ENCODE measurements around the gene PRKG2. TPM values are rescaled to one million over a fixed set of nuclear protein-coding genes. Genes with fewer than 3 reads are reported as not detected.
"Not testable (repeated sequence)": the region's sequence is repeated elsewhere in the genome, so short reads cannot be mapped to it uniquely, and the experiment has no call there.

PRKG2 gene
- total RNA-seq, 4 donors from 2014 or later: 7.3 to 11.2 (median 8.8) TPM

DNA sequence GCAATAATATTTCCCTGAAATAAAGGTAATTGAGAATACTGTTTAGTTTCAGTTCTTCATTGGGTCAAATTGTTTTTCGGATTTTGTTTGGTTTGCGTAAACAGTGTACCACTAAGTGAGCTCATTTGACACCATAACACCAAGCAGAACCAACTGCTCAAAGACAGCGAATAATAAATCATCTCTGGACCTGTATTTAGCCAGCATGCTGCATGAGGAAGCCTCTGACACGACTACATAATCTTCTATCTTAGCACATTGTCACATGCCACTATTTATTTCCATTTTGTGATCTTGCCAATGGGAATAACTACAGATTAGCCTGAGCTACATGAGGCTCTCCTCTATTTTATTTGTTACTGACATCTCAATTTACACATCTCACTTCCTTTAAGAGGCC is 12.1 kb upstream of the PRKG2 start:
- no peaks in the 10 kb centered on the region for H3K27me3 ChIP-seq
- TF ChIP-seq POLR2AphosphoS5 (IDR thresholded peaks at IDR 0.05) (no peak), EP300 (IDR thresholded peaks at IDR 0.05) (no peak), POLR2A (IDR thresholded peaks at IDR 0.05; ENCODE audit: low read depth) (no peak)
- TF ChIP-seq, protein P1, sequence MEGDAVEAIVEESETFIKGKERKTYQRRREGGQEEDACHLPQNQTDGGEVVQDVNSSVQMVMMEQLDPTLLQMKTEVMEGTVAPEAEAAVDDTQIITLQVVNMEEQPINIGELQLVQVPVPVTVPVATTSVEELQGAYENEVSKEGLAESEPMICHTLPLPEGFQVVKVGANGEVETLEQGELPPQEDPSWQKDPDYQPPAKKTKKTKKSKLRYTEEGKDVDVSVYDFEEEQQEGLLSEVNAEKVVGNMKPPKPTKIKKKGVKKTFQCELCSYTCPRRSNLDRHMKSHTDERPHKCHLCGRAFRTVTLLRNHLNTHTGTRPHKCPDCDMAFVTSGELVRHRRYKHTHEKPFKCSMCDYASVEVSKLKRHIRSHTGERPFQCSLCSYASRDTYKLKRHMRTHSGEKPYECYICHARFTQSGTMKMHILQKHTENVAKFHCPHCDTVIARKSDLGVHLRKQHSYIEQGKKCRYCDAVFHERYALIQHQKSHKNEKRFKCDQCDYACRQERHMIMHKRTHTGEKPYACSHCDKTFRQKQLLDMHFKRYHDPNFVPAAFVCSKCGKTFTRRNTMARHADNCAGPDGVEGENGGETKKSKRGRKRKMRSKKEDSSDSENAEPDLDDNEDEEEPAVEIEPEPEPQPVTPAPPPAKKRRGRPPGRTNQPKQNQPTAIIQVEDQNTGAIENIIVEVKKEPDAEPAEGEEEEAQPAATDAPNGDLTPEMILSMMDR (IDR thresholded peaks at IDR 0.05): no peak
- 68% methylated on average over 4 of the region's 4 CpGs for WGBS
- no peak for DNase-seq (ENCODE audit: extremely low spot score)
- H3K9me3 ChIP-seq: no peaks in the 10 kb centered on the region
- intact Hi-C loops (cut with DNase I): no loop called here
- no peak overlapping the region for H3K4me3 ChIP-seq
- H3K27ac ChIP-seq (replicated peaks in 1 of 4): no peak overlapping the region
- H3K4me1 ChIP-seq: no peaks in the 10 kb centered on the region
- no peaks in the 10 kb centered on the region for H3K36me3 ChIP-seq

DNA sequence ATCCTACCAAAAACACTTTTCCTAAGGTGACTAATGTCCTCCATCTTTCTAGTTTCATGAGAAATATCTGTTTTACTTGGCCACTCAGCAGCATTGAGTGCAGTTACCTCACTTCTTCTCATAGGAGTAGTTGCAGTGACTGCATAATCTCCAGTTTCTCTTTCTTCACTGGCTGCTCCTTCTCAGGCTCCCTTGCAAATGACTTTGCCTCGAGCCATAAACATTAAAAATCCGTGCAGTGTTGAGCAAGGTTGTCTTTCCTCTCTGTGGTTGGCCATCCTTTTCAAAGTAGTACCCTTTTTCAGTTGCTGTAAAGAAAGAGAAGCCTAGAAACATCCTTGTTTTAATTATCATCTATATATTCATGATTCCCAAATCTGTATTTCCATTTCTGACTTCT is 10.2 kb upstream of the PRKG2 start:
- intact Hi-C loops (cut with DNase I): no loop called here
- H3K27me3 ChIP-seq: no peaks in the 10 kb centered on the region
- H3K27ac ChIP-seq (replicated peaks in 1 of 4): no peak overlapping the region
- DNase-seq (ENCODE audit: extremely low spot score): no peak
- H3K9me3 ChIP-seq: no peaks in the 10 kb centered on the region
- H3K4me1 ChIP-seq: no peaks in the 10 kb centered on the region
- no peaks in the 10 kb centered on the region for H3K36me3 ChIP-seq
- 60% methylated on average over 2 of the region's 2 CpGs for WGBS
- H3K4me3 ChIP-seq: no peak overlapping the region
- TF ChIP-seq POLR2AphosphoS5 (IDR thresholded peaks at IDR 0.05): no peak
- TF ChIP-seq, protein P1 (IDR thresholded peaks at IDR 0.05): no peak
- TF ChIP-seq POLR2A (IDR thresholded peaks at IDR 0.05; ENCODE audit: low read depth): no peak
- no peak for TF ChIP-seq EP300 (IDR thresholded peaks at IDR 0.05)

DNA sequence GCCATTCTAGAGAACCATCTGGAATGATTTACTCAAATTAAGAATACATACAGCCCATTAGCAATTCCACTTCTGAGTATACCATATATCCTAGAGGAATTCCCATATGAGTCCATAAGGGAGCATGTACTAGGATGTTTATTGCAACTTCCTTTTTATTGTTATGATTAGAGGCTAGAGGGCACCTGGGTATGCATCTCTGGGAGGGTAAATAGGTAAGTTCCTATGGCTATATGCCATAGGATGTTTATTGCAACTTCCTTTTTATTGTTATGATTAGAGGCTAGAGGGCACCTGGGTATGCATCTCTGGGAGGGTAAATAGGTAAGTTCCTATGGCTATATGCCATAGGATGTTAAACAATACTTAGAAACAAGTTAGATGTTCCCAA is 7.1 kb upstream of the PRKG2 start:
- H3K27ac ChIP-seq (replicated peaks in 1 of 4); intact Hi-C loops (cut with DNase I); H3K4me3 ChIP-seq; DNase-seq (ENCODE audit: extremely low spot score); H3K36me3 ChIP-seq; H3K9me3 ChIP-seq; H3K4me1 ChIP-seq; H3K27me3 ChIP-seq: not testable (repeated sequence)

DNA sequence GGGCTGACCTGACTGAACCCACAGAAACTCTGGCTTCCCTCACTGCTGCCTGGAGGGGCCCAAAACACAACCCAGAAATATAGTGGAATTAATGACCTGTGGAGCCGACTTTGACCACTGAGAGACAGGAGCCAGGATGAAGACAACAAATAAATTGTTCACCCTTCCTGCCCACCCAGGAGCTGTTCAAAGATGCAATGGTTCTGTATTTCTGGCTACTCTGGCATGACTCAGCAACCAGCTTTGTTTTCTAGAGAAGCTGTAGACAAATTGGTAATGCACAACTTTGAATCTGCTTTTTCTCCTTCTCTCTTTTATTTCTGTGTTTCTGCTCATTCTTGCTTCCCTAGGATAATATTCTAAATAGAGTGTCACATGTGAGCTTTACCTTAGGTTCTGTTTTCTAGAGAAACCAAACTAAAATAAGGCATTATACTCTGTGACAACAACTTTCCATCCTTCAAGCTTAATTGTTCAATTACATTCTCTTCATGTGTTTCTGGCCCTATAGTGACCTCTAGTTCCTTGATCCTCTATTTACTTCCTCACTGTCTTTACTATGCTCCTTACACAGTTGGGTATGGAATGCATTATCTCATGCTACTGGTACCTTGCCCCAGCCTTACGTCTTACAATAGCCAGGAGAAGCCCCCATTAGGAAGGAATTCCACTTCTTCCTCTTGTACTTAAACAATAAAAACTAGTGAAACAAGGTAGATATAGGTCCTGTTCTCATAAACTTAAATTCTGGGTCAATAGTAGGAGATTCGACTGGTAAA is 6.5 kb upstream of the PRKG2 start:
- no peaks in the 10 kb centered on the region for H3K4me1 ChIP-seq
- DNase-seq (ENCODE audit: extremely low spot score): no peak
- no peaks in the 10 kb centered on the region for H3K27me3 ChIP-seq
- H3K4me3 ChIP-seq: no peak overlapping the region
- intact Hi-C loops (cut with DNase I): no loop called here
- H3K27ac ChIP-seq (replicated peaks in 1 of 4): no peak overlapping the region
- no peaks in the 10 kb centered on the region for H3K36me3 ChIP-seq
- WGBS: 83% methylated on average over 3 of the region's 3 CpGs
- no peaks in the 10 kb centered on the region for H3K9me3 ChIP-seq
- TF ChIP-seq POLR2A (IDR thresholded peaks at IDR 0.05; ENCODE audit: low read depth): no peak
- TF ChIP-seq, protein P1 (IDR thresholded peaks at IDR 0.05): no peak
- TF ChIP-seq POLR2AphosphoS5 (IDR thresholded peaks at IDR 0.05): no peak
- TF ChIP-seq EP300 (IDR thresholded peaks at IDR 0.05): no peak

DNA sequence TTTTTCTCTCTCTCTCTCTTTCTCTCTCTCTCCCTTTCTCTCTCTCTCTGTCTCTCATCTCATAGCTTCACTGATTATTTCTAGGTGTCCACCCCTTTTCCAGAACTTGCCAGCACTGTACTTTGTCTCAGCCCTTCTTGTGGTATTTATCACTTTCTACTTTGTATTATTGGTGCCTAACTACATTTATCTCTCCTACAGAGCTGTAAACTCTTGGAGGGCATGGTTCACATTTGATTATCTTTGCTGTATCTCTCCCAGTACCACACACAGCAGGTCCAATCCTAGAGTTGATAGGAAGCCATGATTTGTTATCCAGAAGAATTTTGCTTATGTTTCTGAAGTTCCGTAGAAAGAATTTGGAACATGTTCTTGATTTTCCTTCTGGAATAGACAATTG is 5.2 kb upstream of the PRKG2 start:
- Histone ChIP-seq H3K4me3 (no peak overlapping the region), H3K27ac (replicated peaks in 1 of 4) (no peak overlapping the region), H3K27me3 (peaks cover 0 to under 1% (median 0%) of the 10 kb centered on the region in 4 donors), H3K4me1 (peaks cover 2 to 7% (median 5%) of the 10 kb centered on the region in 4 donors), H3K9me3 (no peaks in the 10 kb centered on the region), H3K36me3 (no peaks in the 10 kb centered on the region)
- intact Hi-C loops (cut with DNase I): no loop called here
- no peak for DNase-seq (ENCODE audit: extremely low spot score)
- TF ChIP-seq POLR2A (IDR thresholded peaks at IDR 0.05; ENCODE audit: low read depth) (no peak), POLR2AphosphoS5 (IDR thresholded peaks at IDR 0.05) (no peak), EP300 (IDR thresholded peaks at IDR 0.05) (no peak)
- TF ChIP-seq, protein P1 (IDR thresholded peaks at IDR 0.05): no peak
- 58% methylated on average over 1 of the region's 1 CpG for WGBS
